Stimulated activated CD4-positive, alpha-beta T cell treated with anti-CD3 and anti-CD28 coated beads, TNF-alpha, amount 100 ng/mL, for 1 hour (primary cell): ENCODE data around the gene CTNNA1.

Experiments
- DNase-seq, 3 donors: peaks; one replicate each; pipeline ENCODE4 v3.0.0-alpha.2; 2020; ENCODE audit warnings: low read depth in 3 of 3, low spot score in 1 of 3

Gene CTNNA1

DNA sequence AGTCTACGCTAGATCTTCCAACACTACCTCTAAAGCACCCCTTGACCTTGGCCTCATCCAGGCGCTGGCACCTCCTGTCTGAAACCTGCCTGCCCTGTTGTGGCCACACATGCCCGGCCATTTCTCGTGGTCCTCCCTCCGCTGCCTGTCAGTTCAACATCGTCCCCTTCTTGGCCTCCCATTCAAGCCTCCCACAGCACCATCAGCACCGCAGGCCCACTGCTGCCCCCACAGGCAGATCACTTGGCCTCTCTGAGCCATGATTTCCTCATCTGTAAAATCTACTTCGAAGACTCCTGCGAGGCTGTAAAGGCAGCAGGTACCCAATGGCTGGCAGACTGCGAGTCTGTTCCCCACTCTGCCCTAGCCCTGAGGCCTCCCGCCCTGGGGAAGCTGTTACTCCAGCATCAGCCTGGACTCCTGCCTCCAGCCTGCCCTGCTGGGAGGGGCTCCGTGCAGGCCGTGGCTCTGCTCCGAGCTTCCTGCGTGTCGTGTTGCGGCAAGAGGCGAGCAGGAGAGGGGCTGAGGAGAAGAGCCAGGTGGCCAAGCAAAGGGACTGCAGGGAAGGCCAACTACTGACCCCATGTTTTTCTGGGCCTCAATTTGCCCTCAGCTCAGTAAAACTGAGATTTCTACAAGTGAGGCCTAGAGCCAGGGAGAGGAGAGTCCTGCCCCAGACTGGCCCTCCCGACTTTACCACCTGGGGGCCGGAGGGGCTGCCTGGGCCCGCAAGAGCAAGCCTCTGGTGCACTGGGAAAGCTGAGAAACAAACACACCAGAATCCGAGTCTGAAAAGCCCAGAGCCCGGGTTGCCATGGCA, 192.4 kb downstream of the CTNNA1 start:
- DNase-seq = no peak

GRCh38 chr5:138946241-138946623, 193.0 kb downstream of the CTNNA1 start:
- no peak for DNase-seq

GRCh38 chr5:138946831-138947560, 193.8 kb downstream of the CTNNA1 start:
- DNase-seq = no peak

DNA sequence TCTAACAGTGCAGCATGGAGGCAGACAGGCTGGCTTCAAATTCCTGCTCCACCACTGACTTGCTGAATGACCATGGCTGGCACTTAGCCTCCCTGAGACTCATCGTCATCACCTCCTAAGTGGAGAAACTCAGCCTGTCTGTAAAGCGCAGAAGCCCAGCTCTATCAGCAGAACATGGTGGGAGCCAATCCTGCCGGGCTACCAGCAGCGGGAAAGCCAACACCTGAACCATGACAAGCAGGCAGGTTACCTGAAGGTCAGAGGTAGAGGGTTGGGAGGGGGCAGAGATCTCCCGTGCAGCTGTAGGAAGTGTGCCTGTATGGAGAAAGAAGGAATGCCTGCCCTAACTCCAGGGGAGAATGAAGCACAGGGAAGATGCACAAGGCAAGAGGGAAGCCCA, 194.6 kb downstream of the CTNNA1 start:
- DNase-seq = no peak

GRCh38 chr5:138948471-138949222, 195.4 kb downstream of the CTNNA1 start:
- DNase-seq = no peak

DNA sequence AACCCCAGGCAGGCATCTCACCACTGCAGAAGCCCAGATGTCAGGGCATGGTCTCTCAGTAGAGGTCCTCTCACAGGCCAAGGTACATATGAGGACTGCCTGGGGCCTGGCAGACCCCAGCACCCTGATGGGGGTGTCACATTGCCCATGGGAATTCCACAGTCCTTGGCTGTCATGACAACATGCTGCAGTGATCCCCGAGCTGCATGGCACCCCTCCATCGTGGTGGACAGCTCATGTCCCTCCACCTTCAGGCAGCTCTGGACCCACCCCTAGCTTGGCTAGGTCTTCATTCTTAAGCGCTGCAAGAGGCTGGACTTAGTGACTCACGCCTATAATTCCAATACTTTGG, 196.0 kb downstream of the CTNNA1 start:
- no peak for DNase-seq

GRCh38 chr5:138949988-138950387, 196.8 kb downstream of the CTNNA1 start:
- DNase-seq = no peak

- no peak for DNase-seq
These were observed 197.3 kb downstream of the CTNNA1 start for GRCh38 chr5:138950421-138951031.

DNA sequence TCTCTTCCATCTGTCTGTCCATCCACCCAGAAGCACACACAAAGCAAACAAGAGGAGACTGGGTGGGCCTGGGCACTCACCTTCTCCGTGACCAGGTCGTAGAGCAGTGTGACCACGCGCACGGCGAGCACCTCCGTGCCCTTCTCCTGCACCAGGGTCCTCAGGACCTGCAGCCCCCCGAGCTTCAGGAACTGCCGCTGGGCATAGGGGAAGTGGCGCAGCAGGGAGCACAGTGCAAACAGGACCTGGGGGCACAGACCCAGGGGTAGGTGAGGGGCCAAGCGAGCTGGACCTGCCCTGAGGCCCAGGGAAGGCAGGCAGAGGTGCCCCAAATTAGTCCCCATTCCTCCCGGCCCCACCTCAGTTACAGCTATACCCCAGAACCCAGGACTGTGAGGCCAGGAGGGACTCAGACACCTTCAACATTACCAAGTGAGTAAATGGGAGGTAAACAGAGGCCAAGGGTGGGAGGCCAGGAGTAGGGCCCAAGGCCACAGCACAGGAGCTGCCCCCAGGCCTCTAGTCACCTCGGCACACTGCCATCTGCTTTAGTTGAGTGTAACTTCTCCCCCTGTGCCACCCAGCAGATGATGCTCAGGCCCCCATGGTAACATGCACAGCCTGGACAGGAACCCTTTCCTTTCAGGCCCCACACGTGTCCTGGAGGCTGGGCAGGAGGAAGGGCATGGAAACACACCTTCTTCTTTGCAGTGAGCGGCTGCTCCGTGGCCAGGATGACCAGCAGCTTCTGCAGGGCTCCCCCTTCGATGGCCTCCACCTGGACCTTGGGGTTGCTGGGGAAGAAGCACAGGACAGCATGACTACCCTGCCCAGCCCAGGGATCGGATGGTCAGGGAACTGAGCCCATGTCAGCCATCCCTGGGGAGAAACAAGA, 198.1 kb downstream of the CTNNA1 start:
- no peak for DNase-seq

DNA sequence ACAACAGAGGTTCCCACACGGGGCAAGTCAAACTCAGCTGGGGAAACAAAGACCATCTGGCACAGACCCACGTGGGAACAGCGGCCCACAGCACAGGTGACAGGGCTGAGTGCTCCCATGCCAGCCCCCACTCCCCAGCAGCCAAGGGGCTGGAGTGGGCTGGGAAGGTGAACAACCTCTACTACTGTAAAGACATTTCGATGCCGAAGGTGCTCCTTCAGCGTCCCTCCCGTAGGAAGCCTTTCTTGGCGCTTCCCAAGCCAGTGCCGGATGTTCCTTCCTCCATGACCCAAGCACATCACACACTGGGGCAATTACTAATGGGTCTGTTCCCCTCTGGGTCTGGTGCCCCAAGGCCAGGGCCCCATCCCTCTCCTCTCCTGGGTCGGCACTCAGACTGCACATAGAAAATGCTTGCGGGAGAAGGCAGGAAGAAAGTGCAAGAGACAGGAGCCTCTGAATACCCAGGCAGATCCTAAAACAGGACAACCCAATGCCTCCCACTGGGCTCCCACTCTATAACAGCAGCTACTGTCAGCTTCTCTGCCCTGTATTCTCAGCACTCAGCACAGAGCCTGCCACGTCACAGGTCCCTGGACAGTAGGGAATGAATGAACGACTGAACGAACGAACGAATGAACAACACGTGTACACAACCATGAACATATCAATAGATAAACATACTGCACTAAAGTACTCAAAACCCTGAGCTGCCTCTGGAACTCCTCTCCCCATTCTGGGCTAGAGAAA, 198.9 kb downstream of the CTNNA1 start:
- no peak for DNase-seq

DNA sequence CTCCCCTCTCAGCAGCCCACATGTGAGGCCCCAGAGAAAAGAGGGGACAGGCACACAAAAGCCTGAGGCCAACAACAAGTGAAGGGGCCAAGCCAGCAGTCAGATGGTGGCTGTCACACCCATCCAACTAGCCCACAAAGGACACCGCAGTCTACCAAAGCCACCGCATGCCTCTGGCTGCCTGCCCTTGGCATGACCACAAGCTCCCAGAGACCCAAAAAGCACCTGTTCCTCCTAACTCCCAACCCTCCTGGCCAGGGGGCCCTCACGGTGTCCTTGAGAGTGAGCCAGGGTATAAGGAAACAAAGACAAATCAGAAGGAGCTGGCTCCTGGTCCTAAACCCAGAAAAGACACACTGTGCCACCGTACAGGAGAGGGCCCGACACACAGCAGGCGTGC, 199.7 kb downstream of the CTNNA1 start:
- DNase-seq = no peak

- no peak for DNase-seq
These were observed 200.4 kb downstream of the CTNNA1 start for GRCh38 chr5:138953387-138954256.

GRCh38 chr5:138954257-138955012, 201.2 kb downstream of the CTNNA1 start:
- DNase-seq = no peak

DNA sequence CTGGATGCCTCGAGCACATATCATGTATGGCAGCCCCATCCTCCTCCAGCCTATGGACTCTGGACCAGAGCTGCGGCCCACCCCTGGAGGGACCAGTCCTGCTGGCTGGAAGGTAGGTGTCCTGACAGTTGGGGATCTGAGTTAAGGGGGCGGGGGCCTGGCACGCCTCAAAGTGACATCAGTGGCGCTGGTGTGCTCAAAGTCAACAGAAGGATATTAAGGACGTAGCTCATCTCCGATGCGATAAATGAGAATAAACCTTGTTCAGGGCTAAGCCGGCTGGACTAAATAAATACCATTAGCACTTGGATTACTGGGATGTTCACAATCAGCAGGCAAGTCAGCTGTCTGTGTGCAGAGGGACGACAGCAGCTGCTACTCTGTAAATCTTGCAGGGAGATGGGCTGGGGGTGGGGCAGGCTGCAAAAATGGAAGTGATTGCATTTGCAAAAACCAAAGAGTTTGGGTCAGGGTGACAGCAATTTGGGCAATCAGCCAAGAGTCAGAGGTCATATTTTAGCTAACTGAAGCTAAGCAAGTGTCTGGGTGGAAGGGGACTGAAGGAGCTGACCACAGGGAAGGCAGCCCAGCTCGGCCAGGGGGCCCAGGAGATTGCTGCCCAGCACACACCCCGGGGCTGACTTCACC, 201.9 kb downstream of the CTNNA1 start:
- no peak for DNase-seq

DNA sequence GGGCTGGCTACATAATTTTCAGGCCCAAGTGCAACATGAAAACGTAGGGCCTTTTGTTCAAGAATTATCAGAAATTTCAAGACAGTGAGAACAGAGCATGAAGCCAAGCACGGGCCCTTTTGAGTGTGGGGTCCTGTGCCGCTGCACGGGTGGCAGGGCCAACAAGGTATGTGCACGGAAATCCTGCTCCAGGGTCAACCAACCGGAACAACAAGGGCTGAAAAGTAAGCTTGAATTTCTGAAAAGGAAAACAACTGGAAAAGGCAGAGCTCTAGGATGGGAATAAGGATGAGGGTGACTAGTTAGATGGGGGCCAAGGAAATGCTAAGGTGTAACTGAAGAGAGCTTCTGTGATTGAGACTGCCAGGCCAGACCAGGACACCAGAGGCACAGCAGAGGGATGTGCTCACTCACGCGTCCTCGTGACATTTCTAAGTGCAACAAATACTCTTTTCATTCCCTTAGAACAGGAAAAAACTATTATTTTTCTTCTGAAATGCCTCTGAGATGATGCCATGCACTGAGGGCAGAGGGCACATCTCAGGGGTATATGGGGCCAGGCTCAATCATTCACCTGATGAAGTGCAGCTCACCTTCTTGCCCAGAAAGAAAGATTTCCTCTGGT, 202.6 kb downstream of the CTNNA1 start:
- DNase-seq = no peak

DNA sequence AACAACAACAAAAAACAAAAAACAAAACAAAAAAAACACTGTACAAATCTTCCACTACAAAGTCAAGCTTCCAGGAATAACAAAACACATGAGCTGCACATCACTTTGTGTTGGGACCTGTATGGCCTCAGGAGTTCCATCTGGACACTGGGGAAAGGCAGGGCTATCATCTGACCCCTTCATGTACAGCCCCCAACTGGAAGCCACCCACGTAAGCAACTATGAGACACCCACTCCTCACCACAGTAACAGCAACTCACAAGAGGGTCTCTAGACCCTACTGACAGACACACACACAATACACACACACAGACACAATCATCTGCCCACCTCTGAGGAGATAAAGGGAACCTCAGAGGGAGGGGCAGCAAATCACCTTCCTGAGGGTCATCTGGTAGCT, 203.6 kb downstream of the CTNNA1 start:
- DNase-seq = no peak

DNA sequence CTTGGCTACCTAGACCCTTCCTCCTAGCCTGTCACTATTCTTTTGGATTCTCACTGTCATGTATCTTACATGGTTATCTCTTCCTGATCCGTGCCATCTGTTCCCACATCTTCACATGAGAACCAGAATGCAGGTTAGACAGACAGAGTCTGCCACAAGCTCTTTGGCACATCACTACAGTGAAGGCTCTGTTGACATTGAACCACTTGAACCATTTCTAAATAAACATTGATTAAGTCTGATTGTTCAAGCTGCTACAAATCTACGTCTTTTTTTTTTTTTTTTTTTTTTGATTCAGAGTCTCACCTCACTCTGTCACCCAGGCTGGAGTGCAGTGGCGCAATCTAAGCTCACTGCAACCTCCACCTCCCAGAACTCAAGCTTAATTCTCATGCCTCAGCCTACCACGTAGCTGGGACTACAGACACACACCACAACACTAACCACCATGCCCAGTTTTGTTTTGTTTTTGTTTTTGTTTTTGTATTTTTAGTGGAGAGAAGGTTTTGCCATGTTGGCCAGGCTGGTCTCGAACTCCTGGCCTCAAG, 207.0 kb downstream of the CTNNA1 start:
- no peak for DNase-seq
